GM21367 (cell line): ENCODE data around the gene AGAP2.
"Not testable (repeated sequence)": the region's sequence is repeated elsewhere in the genome, so short reads cannot be mapped to it uniquely, and the experiment has no call there.

Experiments
- ATAC-seq: cut with Tn5 transposase; IDR thresholded peaks from one replicate; pipeline ENCODE4 v1.9.1; 2021; ENCODE audit not compliant: unreplicated experiment

AGAP2 gene

GRCh38 chr12:57724003-57724935, 14.3 kb downstream of the AGAP2 start:
- no peak for ATAC-seq

GRCh38 chr12:57723630-57723962, 14.9 kb downstream of the AGAP2 start:
- no peak for ATAC-seq

- ATAC-seq: no peak
Observed at GRCh38 chr12:57722716-57723629, 15.6 kb downstream of the AGAP2 start.

GRCh38 chr12:57721846-57722608, 16.5 kb downstream of the AGAP2 start:
- ATAC-seq: not testable (repeated sequence)

- no peak for ATAC-seq
Observed at GRCh38 chr12:57720606-57721595, 17.6 kb downstream of the AGAP2 start.

- no peak for ATAC-seq
Observed at GRCh38 chr12:57719777-57720605, 18.6 kb downstream of the AGAP2 start.

- no peak for ATAC-seq
Observed at GRCh38 chr12:57718641-57719528, 19.7 kb downstream of the AGAP2 start.

- no peak for ATAC-seq
Observed at GRCh38 chr12:57717846-57718640, 20.5 kb downstream of the AGAP2 start.

GRCh38 chr12:57717131-57717530, 21.4 kb downstream of the AGAP2 start:
- ATAC-seq: no peak

GRCh38 chr12:57716305-57716704, 22.2 kb downstream of the AGAP2 start:
- no peak for ATAC-seq

- no peak for ATAC-seq
Observed at GRCh38 chr12:57715786-57716185, 22.8 kb downstream of the AGAP2 start.

- ATAC-seq: not testable (repeated sequence)
Observed at GRCh38 chr12:57715036-57715748, 23.4 kb downstream of the AGAP2 start.

GRCh38 chr12:57713209-57713608, 25.3 kb downstream of the AGAP2 start:
- no peak for ATAC-seq

- ATAC-seq: no peak
Observed at GRCh38 chr12:57712701-57713100, 25.8 kb downstream of the AGAP2 start.

GRCh38 chr12:57708296-57708695, 30.2 kb downstream of the AGAP2 start:
- no peak for ATAC-seq

GRCh38 chr12:57707250-57707649, 31.3 kb downstream of the AGAP2 start:
- no peak for ATAC-seq

GRCh38 chr12:57700317-57700716, 38.2 kb downstream of the AGAP2 start:
- ATAC-seq: no peak
